K562 (cell line): Measurements from ENCODE around the gene SETD7. TPM values are rescaled to one million over a fixed set of nuclear protein-coding genes. Genes with fewer than 3 reads are reported as not detected.

Experiments used
- ATAC-seq: fragments of 200-7000 bp; cut with Tn5 transposase; 3 replicates; pipeline ENCODE4 v1.9.1; 2020; ENCODE audit warnings: moderate library complexity
- BruUV-seq: library from RNA; stranded (reverse); fragments of 400-500 nt; replicated peaks from 2 replicates; lab custom pipeline; 2021; lab: Mats Ljungman, UMichigan
- CTCF ChIA-PET: fragments of 300-600 bp; formaldehyde crosslinking; extraction: SDS; loops from one replicate; lab custom pipeline; 2021; ENCODE audit warnings: low intra/inter-chr PET ratio; lab: Yijun Ruan, JAX
- POLR2A ChIA-PET: fragments of 300-600, 350-650 bp; sonication (Branson Sonifier 250); formaldehyde crosslinking; extraction: SDS; loops from one replicate; lab custom pipeline; 2021; ENCODE audit warnings: antibody characterized with exemption, inconsistent platforms; lab: Yijun Ruan, JAX
- DNase-seq, 4 experiments: peaks; one replicate each; pipeline versions ENCODE4 v3.0.0 to v3.0.0-alpha.2; 2011 to 2018; ENCODE audit warnings: low spot score in 3 of 4, mixed read lengths in 3 of 4; ENCODE audit errors: extremely low read depth in 1 of 4
- FAIRE-seq: peaks from 2 replicates; lab custom pipeline; 2011; peaks lifted over from hg19 to GRCh38; lab: Jason Lieb, UNC
- H2AFZ ChIP-seq: 2 replicates; pipeline ENCODE4 v1.6.0; 2011; ENCODE audit warnings: low read depth, low read length, control low read depth, inconsistent platforms
- H3K27ac ChIP-seq: fragments of 200-600 bp; 3 replicates; pipeline ENCODE4 v1.8.0; 2011; ENCODE audit warnings: low read depth, mild to moderate bottlenecking, control low read depth, inconsistent platforms, low read length, moderate library complexity, mixed read lengths; ENCODE audit errors: extremely low read depth
- H3K27me3 ChIP-seq, 2 experiments: fragments of 300-600 bp in 1 of 2; 2 replicates in 1 of 2; 3 replicates in 1 of 2; pipeline versions ENCODE4 v1.6.0 to v1.8.0; 2011; ENCODE audit warnings: inconsistent platforms in 2 of 2, low read length in 2 of 2, mild to moderate bottlenecking in 1 of 2, mixed read lengths in 1 of 2, moderate library complexity in 1 of 2; ENCODE audit not compliant: control insufficient read depth in 2 of 2, insufficient read depth in 2 of 2
- H3K36me3 ChIP-seq: fragments of 300-600 bp; 3 replicates; pipeline ENCODE4 v1.8.0; 2011; ENCODE audit warnings: mild to moderate bottlenecking, low read length, inconsistent platforms; ENCODE audit not compliant: control insufficient read depth, insufficient read depth
- H3K4me1 ChIP-seq, 2 experiments: fragments of 200-600 bp in 1 of 2; replicated peaks in 1 of 2; 2 replicates in 1 of 2; 3 replicates in 1 of 2; pipeline versions ENCODE4 v1.5.1 to v1.8.0; 2011; ENCODE audit warnings: inconsistent platforms in 2 of 2, low read length in 2 of 2, mild to moderate bottlenecking in 1 of 2, mixed read lengths in 1 of 2, moderate library complexity in 1 of 2; ENCODE audit not compliant: control insufficient read depth in 2 of 2, insufficient read depth in 2 of 2
- H3K4me2 ChIP-seq: 2 replicates; pipeline ENCODE4 v1.6.1; 2011; ENCODE audit warnings: low read length, control low read depth, inconsistent platforms, mixed read lengths; ENCODE audit not compliant: insufficient read depth
- H3K4me3 ChIP-seq: fragments of 200-600 bp; sonication (generic), shearing (Covaris generic); 2 replicates; pipeline ENCODE4 v1.5.1; 2016; ENCODE audit warnings: control low read depth, inconsistent platforms
- H3K79me2 ChIP-seq: fragments of 200-600 bp; 3 replicates; pipeline ENCODE4 v1.8.0; 2011; ENCODE audit warnings: low read length, inconsistent platforms; ENCODE audit not compliant: control insufficient read depth, insufficient read depth
- H3K9ac ChIP-seq, 2 experiments: 2 replicates each; pipeline versions ENCODE4 v1.6.0 to v1.6.1; 2011; ENCODE audit warnings: low read depth in 2 of 2, low read length in 2 of 2, control low read depth in 1 of 2, inconsistent platforms in 1 of 2, mild to moderate bottlenecking in 1 of 2, mixed read lengths in 1 of 2; ENCODE audit not compliant: insufficient read depth in 1 of 2
- H3K9me1 ChIP-seq: one replicate; pipeline ENCODE4 v1.6.0; 2011; ENCODE audit warnings: inconsistent platforms, mild to moderate bottlenecking, low read length, moderate library complexity; ENCODE audit not compliant: control insufficient read depth, insufficient read depth
- H3K9me3 ChIP-seq: replicated peaks from 2 replicates; pipeline ENCODE4 v1.5.1; 2011; ENCODE audit warnings: low read depth, low read length, inconsistent platforms; ENCODE audit not compliant: control insufficient read depth, insufficient read depth
- H4K20me1 ChIP-seq: replicated peaks from 2 replicates; pipeline ENCODE4 v1.6.1; 2011; ENCODE audit warnings: low read length, inconsistent platforms, mixed read lengths; ENCODE audit not compliant: control insufficient read depth, insufficient read depth
- ESRRB ChIP-seq: fragments of 250-450 bp; sonication (Bioruptor Pico); IDR thresholded peaks from 2 replicates; pipeline ENCODE4 v1.5.0; 2020; ENCODE audit warnings: mild to moderate bottlenecking, moderate library complexity, borderline replicate concordance
- HDAC8 ChIP-seq: fragments of 450-650 bp; IDR thresholded peaks from 2 replicates; pipeline ENCODE4 v1.6.1; 2016; ENCODE audit warnings: mild to moderate bottlenecking, missing genetic modification characterization, moderate library complexity, missing compliant biosample characterization
- IRF2 ChIP-seq: sonication (generic); formaldehyde crosslinking; IDR thresholded peaks from 2 replicates; pipeline ENCODE4 v1.8.1; 2022; ENCODE audit warnings: mild to moderate bottlenecking, missing genetic modification reagents
- PHTF2 ChIP-seq: fragments of 250-450 bp; sonication (Bioruptor Pico); IDR thresholded peaks from 2 replicates; pipeline ENCODE4 v1.5.0; 2021; ENCODE audit warnings: mild to moderate bottlenecking
- RBM22 ChIP-seq: fragments of 200-400 bp; formaldehyde crosslinking; IDR thresholded peaks from 2 replicates; pipeline ENCODE4 v1.6.1; 2018; ENCODE audit warnings: low read length, low read depth; ENCODE audit not compliant: poor library complexity, severe bottlenecking
- SIRT6 ChIP-seq: IDR thresholded peaks from one replicate; pipeline ENCODE4 v1.6.1; 2012; ENCODE audit warnings: low read depth, mild to moderate bottlenecking, control low read depth, inconsistent platforms, low read length, moderate library complexity
- SRSF7 ChIP-seq: fragments of 200-400 bp; formaldehyde crosslinking; optimal IDR thresholded peaks from 2 replicates; pipeline ENCODE3; 2017; ENCODE audit warnings: mild to moderate bottlenecking, low read depth, low read length
- TCF3 ChIP-seq: sonication (generic); formaldehyde crosslinking; IDR thresholded peaks from 2 replicates; pipeline ENCODE4 v1.4.0; 2020; ENCODE audit warnings: mild to moderate bottlenecking, missing genetic modification reagents
- ZNF551 ChIP-seq: fragments of 250-450 bp; sonication (Bioruptor Pico); IDR thresholded peaks from 2 replicates; pipeline ENCODE4 v1.5.0; 2021; ENCODE audit warnings: mild to moderate bottlenecking, moderate library complexity
- ZNF707 ChIP-seq: fragments of 250-450 bp; sonication (Bioruptor Pico); conservative IDR thresholded peaks from 2 replicates; pipeline ENCODE4 v1.8.0; 2022; ENCODE audit warnings: inconsistent platforms, mild to moderate bottlenecking, moderate library complexity
- ZNF76 ChIP-seq: fragments of 250-450 bp; sonication (Bioruptor Pico); IDR thresholded peaks from 2 replicates; pipeline ENCODE4 v1.4.0; 2020; ENCODE audit warnings: mild to moderate bottlenecking, moderate library complexity, borderline replicate concordance
- WGBS: fragments of 100-300 bp; shearing (Covaris generic); methylation state at CpG from one replicate; pipeline ENCODE4 v1.1.6; 2016; ENCODE audit warnings: low coverage, mixed read lengths; ENCODE audit not compliant: insufficient coverage; ENCODE audit errors: missing lambda C conversion rate; 5-methylcytosine and 5-hydroxymethylcytosine counted together
- in situ Hi-C: fragments of 300-500 bp; cut with MboI; formaldehyde crosslinking; loops from 4 replicates; pipeline ENCODE4 v1.15.0; 2018; ENCODE audit warnings: inconsistent platforms, mixed read lengths
- intact Hi-C: fragments of 100-400 bp; cut with micrococcal nuclease; formaldehyde crosslinking; loops from 2 replicates; pipeline ENCODE4 v1.14.2; 2022
- polyA plus RNA-seq, 8 experiments: library from polyadenylated mRNA; depleted of rRNA in 4 of 8; stranded (reverse) in 5 of 8; unstranded in 3 of 8; fragments of >200 nt; fragmentation: Nextera tagmentation in 2 of 8; fragmentation: Illumina TruSeq in 1 of 8; extraction: Ambion mirVana in 2 of 8; extraction: Trizol in 1 of 8; gene quantifications; 2 replicates each; pipeline versions ENCODE4 v1.2.1 to v1.2.3, GENCODE V29; 2011 to 2014; ENCODE audit warnings: inconsistent platforms in 1 of 8, missing spikeins in 1 of 8
- total RNA-seq, 7 experiments: library from RNA; depleted of rRNA in 6 of 7; stranded (reverse); fragments of >200 nt in 6 of 7; fragmentation: Illumina TruSeq in 2 of 7; extraction: Trizol in 2 of 7; gene quantifications; 2 replicates each; pipeline versions ENCODE4 v1.2.1 to v1.2.3, GENCODE V29; 2011 to 2021; ENCODE audit warnings: low replicate concordance in 1 of 7
- TF ChIP-seq, protein P1 (sequence below): fragments of 250-450 bp; sonication (Bioruptor Pico); IDR thresholded peaks from 2 replicates; pipeline ENCODE4 v1.4.0; 2020; ENCODE audit warnings: mild to moderate bottlenecking, moderate library complexity
- TF ChIP-seq, protein P2 (sequence below): sonication (generic); formaldehyde crosslinking; IDR thresholded peaks from 2 replicates; pipeline ENCODE4 v1.8.0; 2022; ENCODE audit warnings: missing genetic modification reagents, mild to moderate bottlenecking, borderline replicate concordance
- TF ChIP-seq, protein P3 (sequence below): sonication (generic); formaldehyde crosslinking; IDR thresholded peaks from 2 replicates; pipeline ENCODE4 v1.8.0; 2022; ENCODE audit warnings: missing genetic modification reagents, mild to moderate bottlenecking, moderate library complexity, borderline replicate concordance
- TF ChIP-seq, protein P4 (sequence below), 3 experiments: IDR thresholded peaks in 2 of 3; conservative IDR thresholded peaks in 1 of 3; 2 replicates each; pipeline ENCODE4 v1.5.1; 2011 to 2012; ENCODE audit warnings: low read length in 3 of 3, mild to moderate bottlenecking in 3 of 3, control low read depth in 2 of 3, improper control_type of control experiment in 1 of 3, inconsistent platforms in 1 of 3, low read depth in 1 of 3, mixed read lengths in 1 of 3, moderate library complexity in 1 of 3; ENCODE audit not compliant: insufficient read depth in 2 of 3

Gene SETD7
- total and polyA plus RNA-seq, 9 of the 15 experiments (the other 6 are each of a cell fraction or from before 2014, with no cell fraction given) = 0.37 to 2.4 (median 1.7) TPM

DNA sequence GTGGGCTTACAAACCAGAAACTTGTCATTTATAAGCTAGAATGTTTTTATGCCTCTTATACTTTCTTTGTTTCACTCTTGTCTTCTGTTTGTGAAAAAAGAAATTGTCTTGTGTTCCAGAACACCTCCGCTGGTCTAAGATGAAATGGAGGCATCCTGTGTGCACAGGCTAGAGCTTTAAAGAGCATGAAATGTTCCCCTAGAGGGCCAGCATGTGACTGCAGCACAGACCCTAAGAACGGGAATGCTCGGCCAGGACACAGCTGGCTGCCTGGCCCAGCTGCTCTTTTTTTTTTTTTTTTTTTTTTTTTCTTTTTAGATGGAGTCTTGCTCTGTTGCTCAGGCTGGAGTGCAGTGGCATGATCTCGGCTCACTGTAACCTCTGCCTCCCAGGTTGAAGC, 33.6 kb downstream of the SETD7 start:
- ChIA-PET POLR2A (no interaction called here), CTCF (no interaction called here)
- Histone ChIP-seq H3K79me2 (no peaks in the 10 kb centered on the region), H3K9me3 (no peaks in the 10 kb centered on the region), H3K27me3 (0 out of 5 replicates have a peak, but pooled peaks cover 2 to 4% of the 10 kb centered on the region in 2 experiments), H4K20me1 (no peaks in the 10 kb centered on the region), H3K4me2 (no peak overlapping the region), H2AFZ (no peak overlapping the region), H3K4me3 (no peak overlapping the region), H3K9ac (no peak overlapping the region), H3K4me1 (no peaks in the 10 kb centered on the region), H3K27ac (no peak overlapping the region), H3K36me3 (no peaks in the 10 kb centered on the region), H3K9me1 (no peaks in the 10 kb centered on the region)
- FAIRE-seq = no peak
- BruUV-seq = no TSS peak
- in situ Hi-C loops (no loop called here), intact Hi-C loops (no loop called here)
- 11% methylated on average over 2 of the region's 4 CpGs for WGBS
- no peak for DNase-seq
- peak; percentile 83 for ATAC-seq
- no peak for TF ChIP-seq SIRT6
- no peak for TF ChIP-seq ESRRB (CRISPR knock-in tag)
- TF ChIP-seq, protein P1, sequence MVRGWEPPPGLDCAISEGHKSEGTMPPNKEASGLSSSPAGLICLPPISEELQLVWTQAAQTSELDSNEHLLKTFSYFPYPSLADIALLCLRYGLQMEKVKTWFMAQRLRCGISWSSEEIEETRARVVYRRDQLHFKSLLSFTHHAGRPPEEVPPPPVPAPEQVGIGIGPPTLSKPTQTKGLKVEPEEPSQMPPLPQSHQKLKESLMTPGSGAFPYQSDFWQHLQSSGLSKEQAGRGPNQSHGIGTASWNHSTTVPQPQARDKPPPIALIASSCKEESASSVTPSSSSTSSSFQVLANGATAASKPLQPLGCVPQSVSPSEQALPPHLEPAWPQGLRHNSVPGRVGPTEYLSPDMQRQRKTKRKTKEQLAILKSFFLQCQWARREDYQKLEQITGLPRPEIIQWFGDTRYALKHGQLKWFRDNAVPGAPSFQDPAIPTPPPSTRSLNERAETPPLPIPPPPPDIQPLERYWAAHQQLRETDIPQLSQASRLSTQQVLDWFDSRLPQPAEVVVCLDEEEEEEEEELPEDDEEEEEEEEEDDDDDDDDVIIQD (CRISPR knock-in tag) = no peak
- TF ChIP-seq, protein P2, sequence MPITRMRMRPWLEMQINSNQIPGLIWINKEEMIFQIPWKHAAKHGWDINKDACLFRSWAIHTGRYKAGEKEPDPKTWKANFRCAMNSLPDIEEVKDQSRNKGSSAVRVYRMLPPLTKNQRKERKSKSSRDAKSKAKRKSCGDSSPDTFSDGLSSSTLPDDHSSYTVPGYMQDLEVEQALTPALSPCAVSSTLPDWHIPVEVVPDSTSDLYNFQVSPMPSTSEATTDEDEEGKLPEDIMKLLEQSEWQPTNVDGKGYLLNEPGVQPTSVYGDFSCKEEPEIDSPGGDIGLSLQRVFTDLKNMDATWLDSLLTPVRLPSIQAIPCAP (CRISPR knock-in tag) = no peak
- TF ChIP-seq, protein P3, sequence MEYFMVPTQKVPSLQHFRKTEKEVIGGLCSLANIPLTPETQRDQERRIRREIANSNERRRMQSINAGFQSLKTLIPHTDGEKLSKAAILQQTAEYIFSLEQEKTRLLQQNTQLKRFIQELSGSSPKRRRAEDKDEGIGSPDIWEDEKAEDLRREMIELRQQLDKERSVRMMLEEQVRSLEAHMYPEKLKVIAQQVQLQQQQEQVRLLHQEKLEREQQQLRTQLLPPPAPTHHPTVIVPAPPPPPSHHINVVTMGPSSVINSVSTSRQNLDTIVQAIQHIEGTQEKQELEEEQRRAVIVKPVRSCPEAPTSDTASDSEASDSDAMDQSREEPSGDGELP (CRISPR knock-in tag) = 0 out of 2 replicates have a peak, but pooled peaks have one; percentile 33
- no peak for TF ChIP-seq HDAC8
- no peak for TF ChIP-seq TCF3
- no peak for TF ChIP-seq IRF2 (CRISPR knock-in tag)
- no peak for TF ChIP-seq SRSF7
- TF ChIP-seq, protein P4, sequence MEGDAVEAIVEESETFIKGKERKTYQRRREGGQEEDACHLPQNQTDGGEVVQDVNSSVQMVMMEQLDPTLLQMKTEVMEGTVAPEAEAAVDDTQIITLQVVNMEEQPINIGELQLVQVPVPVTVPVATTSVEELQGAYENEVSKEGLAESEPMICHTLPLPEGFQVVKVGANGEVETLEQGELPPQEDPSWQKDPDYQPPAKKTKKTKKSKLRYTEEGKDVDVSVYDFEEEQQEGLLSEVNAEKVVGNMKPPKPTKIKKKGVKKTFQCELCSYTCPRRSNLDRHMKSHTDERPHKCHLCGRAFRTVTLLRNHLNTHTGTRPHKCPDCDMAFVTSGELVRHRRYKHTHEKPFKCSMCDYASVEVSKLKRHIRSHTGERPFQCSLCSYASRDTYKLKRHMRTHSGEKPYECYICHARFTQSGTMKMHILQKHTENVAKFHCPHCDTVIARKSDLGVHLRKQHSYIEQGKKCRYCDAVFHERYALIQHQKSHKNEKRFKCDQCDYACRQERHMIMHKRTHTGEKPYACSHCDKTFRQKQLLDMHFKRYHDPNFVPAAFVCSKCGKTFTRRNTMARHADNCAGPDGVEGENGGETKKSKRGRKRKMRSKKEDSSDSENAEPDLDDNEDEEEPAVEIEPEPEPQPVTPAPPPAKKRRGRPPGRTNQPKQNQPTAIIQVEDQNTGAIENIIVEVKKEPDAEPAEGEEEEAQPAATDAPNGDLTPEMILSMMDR (IDR thresholded peaks at IDR 0.05 in 2 of 3, conservative IDR thresholded peaks at IDR 0.05 in 1 of 3; ENCODE audit: insufficient read depth in 2 of 3, low read depth in 1 of 3, low read length in 3 of 3) = peak in 1 of 3 experiments; percentile 23; a peak in 1 of 6 replicates
- TF ChIP-seq PHTF2 (CRISPR knock-in tag) = no peak
- TF ChIP-seq RBM22 = no peak
- no peak for TF ChIP-seq ZNF551 (CRISPR knock-in tag)
- TF ChIP-seq ZNF707 (CRISPR knock-in tag) = no peak
- TF ChIP-seq ZNF76 (CRISPR knock-in tag) = no peak
